Upper lobe of right lung (tissue), 1 donor: Measurements from ENCODE around the gene RBM44. TPM values are rescaled to one million over a fixed set of nuclear protein-coding genes. Genes with fewer than 3 reads are reported as not detected.

Source experiments
- ATAC-seq: fragments of 200-7000 bp; cut with Tn5 transposase; one replicate; pipeline ENCODE4 v1.9.1; 2020; ENCODE audit warnings: mild to moderate bottlenecking, moderate library complexity
- DNase-seq: peaks from one replicate; pipeline ENCODE4 v3.0.0-alpha.2; 2020
- H3K27ac ChIP-seq: fragments of 200-600 bp; one replicate; pipeline ENCODE4 v1.8.0; 2022
- H3K27me3 ChIP-seq: fragments of 200-600 bp; one replicate; pipeline ENCODE4 v1.8.0; 2022; ENCODE audit warnings: mild to moderate bottlenecking
- H3K36me3 ChIP-seq: fragments of 200-600 bp; one replicate; pipeline ENCODE4 v1.8.0; 2022
- H3K4me1 ChIP-seq: fragments of 200-600 bp; one replicate; pipeline ENCODE4 v1.8.0; 2022
- H3K4me3 ChIP-seq: fragments of 200-600 bp; one replicate; pipeline ENCODE4 v1.8.0; 2022; ENCODE audit warnings: mild to moderate bottlenecking
- H3K9me3 ChIP-seq: fragments of 200-600 bp; one replicate; pipeline ENCODE4 v1.8.0; 2022
- intact Hi-C: fragments of 100-400 bp; cut with DNase I; formaldehyde crosslinking; loops from one replicate; pipeline ENCODE4 v1.11.0; 2022
- total RNA-seq: library from RNA; stranded (reverse); fragmentation: NEBNext Ultra II Directional; extraction: Animal tissue kit (Norgen Biotek cat#: 25700); gene quantifications from one replicate; pipeline ENCODE4 v1.2.1, GENCODE V29; 2021
- TF ChIP-seq, protein P1 (sequence below): fragments of 200-600 bp; IDR thresholded peaks from one replicate; pipeline ENCODE4 v1.8.0; 2022; ENCODE audit warnings: antibody characterized with exemption
- donor health status: DM: no; HTN: yes; CAD: no; lungs with severe emphysema.

The RBM44 gene
- total RNA-seq, 1 donor from 2014 or later, result 1.8 TPM

DNA sequence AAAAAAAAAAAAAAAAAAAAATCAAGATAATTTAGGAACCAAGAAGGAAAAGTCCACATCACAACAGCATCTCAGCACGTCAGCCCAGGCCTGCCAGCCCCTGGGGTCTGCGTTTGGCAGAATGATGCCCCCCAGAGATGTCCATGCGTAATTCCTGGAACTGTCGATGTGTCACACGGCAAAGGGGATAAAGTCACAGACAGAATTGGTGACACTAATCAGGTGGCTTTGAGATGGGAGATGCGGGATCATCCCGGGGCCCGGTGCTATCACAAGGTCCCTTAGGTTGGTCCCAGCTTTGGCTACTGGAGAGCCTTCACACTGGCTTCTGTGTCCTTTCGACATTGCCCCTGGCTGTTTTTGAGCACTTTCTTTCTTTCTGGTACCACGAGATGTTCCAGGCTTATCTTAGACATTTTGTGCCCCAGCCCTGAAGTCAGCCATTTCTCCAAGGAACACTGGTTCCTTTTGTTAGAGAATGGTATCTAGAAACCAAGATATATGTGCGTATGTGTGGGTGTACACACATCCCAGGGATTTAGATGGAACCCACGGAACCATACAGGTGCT is 81.5 kb downstream of the RBM44 start:
- Histone ChIP-seq H3K4me1 (peaks cover under 1% of the 10 kb centered on the region), H3K4me3 (no peak overlapping the region), H3K9me3 (no peaks in the 10 kb centered on the region), H3K36me3 (no peaks in the 10 kb centered on the region), H3K27ac (no peak overlapping the region), H3K27me3 (no peaks in the 10 kb centered on the region)
- DNase-seq (peak; percentile 27), ATAC-seq (no peak)
- intact Hi-C loops, result no loop called here
- TF ChIP-seq, protein P1, sequence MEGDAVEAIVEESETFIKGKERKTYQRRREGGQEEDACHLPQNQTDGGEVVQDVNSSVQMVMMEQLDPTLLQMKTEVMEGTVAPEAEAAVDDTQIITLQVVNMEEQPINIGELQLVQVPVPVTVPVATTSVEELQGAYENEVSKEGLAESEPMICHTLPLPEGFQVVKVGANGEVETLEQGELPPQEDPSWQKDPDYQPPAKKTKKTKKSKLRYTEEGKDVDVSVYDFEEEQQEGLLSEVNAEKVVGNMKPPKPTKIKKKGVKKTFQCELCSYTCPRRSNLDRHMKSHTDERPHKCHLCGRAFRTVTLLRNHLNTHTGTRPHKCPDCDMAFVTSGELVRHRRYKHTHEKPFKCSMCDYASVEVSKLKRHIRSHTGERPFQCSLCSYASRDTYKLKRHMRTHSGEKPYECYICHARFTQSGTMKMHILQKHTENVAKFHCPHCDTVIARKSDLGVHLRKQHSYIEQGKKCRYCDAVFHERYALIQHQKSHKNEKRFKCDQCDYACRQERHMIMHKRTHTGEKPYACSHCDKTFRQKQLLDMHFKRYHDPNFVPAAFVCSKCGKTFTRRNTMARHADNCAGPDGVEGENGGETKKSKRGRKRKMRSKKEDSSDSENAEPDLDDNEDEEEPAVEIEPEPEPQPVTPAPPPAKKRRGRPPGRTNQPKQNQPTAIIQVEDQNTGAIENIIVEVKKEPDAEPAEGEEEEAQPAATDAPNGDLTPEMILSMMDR, result no peak

GRCh38 chr2:237882510-237883481 is 84.2 kb downstream of the RBM44 start:
- Histone ChIP-seq H3K9me3 (no peaks in the 10 kb centered on the region), H3K27ac (no peak overlapping the region), H3K4me3 (no peak overlapping the region), H3K27me3 (no peaks in the 10 kb centered on the region), H3K36me3 (no peaks in the 10 kb centered on the region), H3K4me1 (peaks cover 15% of the 10 kb centered on the region)
- TF ChIP-seq, protein P1, result no peak
- ATAC-seq, result no peak
- DNase-seq, result no peak
- intact Hi-C loops, result no loop called here

- no peak overlapping the region for H3K27ac ChIP-seq
- H3K4me3 ChIP-seq, result no peak overlapping the region
- no peaks in the 10 kb centered on the region for H3K9me3 ChIP-seq
- no peaks in the 10 kb centered on the region for H3K36me3 ChIP-seq
- TF ChIP-seq, protein P1, result no peak
- intact Hi-C loops, result no loop called here
- no peaks in the 10 kb centered on the region for H3K27me3 ChIP-seq
- no peak for ATAC-seq
- peaks cover 25% of the 10 kb centered on the region for H3K4me1 ChIP-seq
- no peak for DNase-seq
Measured at GRCh38 chr2:237883951-237884446, 85.4 kb downstream of the RBM44 start.

DNA sequence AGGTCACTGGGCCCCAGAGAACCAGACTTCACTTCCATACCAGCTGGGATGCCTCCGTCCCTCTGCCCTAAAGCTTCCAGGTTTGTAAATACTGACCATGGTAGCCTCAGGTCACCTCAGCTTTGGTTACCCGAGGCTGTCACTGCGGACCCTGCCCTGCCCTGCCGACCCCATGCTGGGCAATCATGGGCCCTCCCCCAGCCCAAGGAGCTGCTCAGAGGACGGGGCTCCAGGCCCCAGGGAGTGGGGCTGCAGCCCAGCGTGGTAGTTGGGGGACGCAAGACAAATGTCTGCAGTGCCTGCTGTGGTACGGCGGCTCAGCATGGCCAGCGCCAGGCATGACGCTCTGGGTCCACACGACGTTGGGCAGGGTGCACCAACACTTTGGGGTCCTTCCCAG is 86.1 kb downstream of the RBM44 start:
- H3K4me3 ChIP-seq, result no peak overlapping the region
- no peaks in the 10 kb centered on the region for H3K9me3 ChIP-seq
- no peaks in the 10 kb centered on the region for H3K36me3 ChIP-seq
- no peaks in the 10 kb centered on the region for H3K27me3 ChIP-seq
- H3K27ac ChIP-seq, result no peak overlapping the region
- DNase-seq (no peak), ATAC-seq (no peak)
- intact Hi-C loops, result no loop called here
- H3K4me1 ChIP-seq, result peaks cover 25% of the 10 kb centered on the region
- TF ChIP-seq, protein P1, result no peak

DNA sequence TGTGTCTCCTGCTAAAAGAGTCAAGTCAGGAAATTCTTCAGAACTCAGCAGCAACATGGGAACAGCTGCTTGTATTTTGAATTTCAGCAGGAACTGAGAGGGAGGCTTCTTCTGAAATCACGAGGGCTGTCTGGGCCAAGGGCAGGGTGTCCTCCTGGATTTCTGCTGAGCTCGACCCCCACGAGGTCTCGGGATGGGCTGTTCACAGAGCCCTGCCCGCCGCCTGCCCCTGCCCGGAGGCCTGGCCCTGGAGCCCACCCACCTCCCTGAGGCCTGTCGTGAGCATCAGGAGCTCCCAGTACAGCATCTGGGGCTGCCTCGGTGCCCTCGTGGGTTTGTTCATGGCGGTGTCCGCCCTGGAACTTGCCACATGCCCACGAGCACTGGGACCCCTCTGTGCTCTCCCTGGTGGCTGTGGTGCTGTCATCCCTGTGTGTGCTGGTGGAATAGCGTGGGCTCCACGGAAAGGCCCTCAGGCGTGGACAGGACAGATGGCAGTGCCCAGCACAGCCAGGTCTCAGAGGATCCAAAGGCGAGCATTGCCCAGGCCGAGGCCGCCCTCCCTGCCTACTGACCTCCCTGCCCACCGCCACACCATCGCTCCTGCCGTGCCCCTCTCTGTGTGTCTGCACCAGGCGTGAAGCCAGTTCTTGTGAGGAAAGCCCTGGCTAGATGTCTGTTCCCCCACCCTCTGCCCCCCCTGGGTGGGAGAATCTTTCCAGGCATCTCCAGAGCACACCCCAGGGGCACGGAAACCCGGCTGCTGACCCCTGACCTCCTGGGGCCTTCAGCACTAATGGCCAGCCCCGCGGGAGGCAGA is 86.7 kb downstream of the RBM44 start:
- no peaks in the 10 kb centered on the region for H3K27me3 ChIP-seq
- H3K4me3 ChIP-seq, result no peak overlapping the region
- intact Hi-C loops, result no loop called here
- ATAC-seq (peak; percentile 8), DNase-seq (no peak)
- H3K36me3 ChIP-seq, result no peaks in the 10 kb centered on the region
- no peaks in the 10 kb centered on the region for H3K9me3 ChIP-seq
- TF ChIP-seq, protein P1, result no peak
- H3K27ac ChIP-seq, result peak overlapping the region; percentile 17
- peaks cover 25% of the 10 kb centered on the region for H3K4me1 ChIP-seq
